ENCODE data around the gene SPPL2C.

GRCh38 chr17:45828171-45828570, 16.5 kb upstream of the SPPL2C start:
- TF ChIP-seq EZH2 (IDR thresholded peaks at IDR 0.05; ENCODE audit: borderline replicate concordance, low read length): no peak
- TF ChIP-seq CTCF (IDR thresholded peaks at IDR 0.05; ENCODE audit: low read length): no peak

Measured in OCI-LY1 (cell line).